Femur (tissue), 1 donor: Measurements from ENCODE around the gene RPGRIP1L.

Experiments
- DNase-seq: peaks from one replicate; pipeline ENCODE4 v3.0.0-alpha.2; 2017

The RPGRIP1L gene

GRCh38 chr16:53598511-53599275 lies 105.0 kb downstream of the RPGRIP1L start:
- DNase-seq = no peak

- DNase-seq = no peak
Observed at GRCh38 chr16:53597776-53598175, 105.9 kb downstream of the RPGRIP1L start.

- DNase-seq = no peak
Observed at GRCh38 chr16:53588081-53588648, 115.5 kb downstream of the RPGRIP1L start.

- no peak for DNase-seq
Observed at GRCh38 chr16:53583401-53583800, 120.3 kb downstream of the RPGRIP1L start.

- DNase-seq = no peak
Observed at GRCh38 chr16:53581784-53582183, 121.9 kb downstream of the RPGRIP1L start.

GRCh38 chr16:53580038-53580802 lies 123.4 kb downstream of the RPGRIP1L start:
- DNase-seq = no peak

- DNase-seq = no peak
Observed at GRCh38 chr16:53576904-53577303, 126.8 kb downstream of the RPGRIP1L start.

- DNase-seq = no peak
Observed at GRCh38 chr16:53576210-53576609, 127.4 kb downstream of the RPGRIP1L start.

GRCh38 chr16:53571763-53572162 lies 131.9 kb downstream of the RPGRIP1L start:
- no peak for DNase-seq

GRCh38 chr16:53566552-53567245 lies 137.0 kb downstream of the RPGRIP1L start:
- DNase-seq = no peak

GRCh38 chr16:53565296-53565863 lies 138.3 kb downstream of the RPGRIP1L start:
- DNase-seq = no peak

GRCh38 chr16:53563426-53563825 lies 140.2 kb downstream of the RPGRIP1L start:
- no peak for DNase-seq

GRCh38 chr16:53561101-53561888 lies 142.4 kb downstream of the RPGRIP1L start:
- DNase-seq = no peak

- no peak for DNase-seq
Observed at GRCh38 chr16:53559270-53559951, 144.2 kb downstream of the RPGRIP1L start.

- DNase-seq = peak; percentile 91
Observed at GRCh38 chr16:53558710-53559109, 144.9 kb downstream of the RPGRIP1L start.

- DNase-seq = no peak
Observed at GRCh38 chr16:53556521-53556920, 147.1 kb downstream of the RPGRIP1L start.

- DNase-seq = peak; percentile 83
Observed at GRCh38 chr16:53549970-53550690, 153.5 kb downstream of the RPGRIP1L start.
